Liver (tissue), 3 donors: ENCODE results near the gene RSRC1.

Source experiments
- CTCF ChIP-seq: fragments of 150-350 bp; IDR thresholded peaks from 2 replicates; pipeline ENCODE4 v1.5.1; 2017; ENCODE audit warnings: improper control_type of control experiment, low read depth, low read length; ENCODE audit not compliant: missing input control
- FOXA1 ChIP-seq: IDR thresholded peaks from 2 replicates; pipeline ENCODE4 v1.6.1; 2016; ENCODE audit warnings: antibody characterized with exemption
- GABPA ChIP-seq, 2 donors: IDR thresholded peaks in 1 of 2; conservative IDR thresholded peaks in 1 of 2; 2 replicates each; pipeline ENCODE4 v1.6.1; 2016; ENCODE audit warnings: antibody characterized with exemption in 2 of 2, mild to moderate bottlenecking in 1 of 2, moderate library complexity in 1 of 2
- donor health status: healthy.
- donor health status: healthy.

GRCh38 chr3:158508481-158508880 lies 398.6 kb downstream of the RSRC1 start:
- TF ChIP-seq FOXA1 (no peak), CTCF (no peak), GABPA (IDR thresholded peaks at IDR 0.05 in 1 of 2, conservative IDR thresholded peaks at IDR 0.05 in 1 of 2) (no peak)
